ENCODE data around the gene GDF7.

GDF7 gene

GRCh38 chr2:20666304-20667150, at the start of gene GDF7:
GDF7 (plus strand) TSS chr2:20667144; CDS start chr2:20667240, 96 bp downstream.
- intact Hi-C loops (cut with DNase I) = no loop called here
- peak in 3 of 10 donors; percentile 74 to 84 (median 75) for DNase-seq

GRCh38 chr2:20617892-20618467, 49.0 kb upstream of the GDF7 start:
- intact Hi-C loops (cut with DNase I) = no loop called here
- DNase-seq = peak; percentile 87 to 99 (median 94)

GRCh38 chr2:20618468-20618885, 48.5 kb upstream of the GDF7 start:
- intact Hi-C loops (cut with DNase I) = no loop called here
- peak in 8 of 10 donors; percentile 7 to 86 (median 16) for DNase-seq

DNA sequence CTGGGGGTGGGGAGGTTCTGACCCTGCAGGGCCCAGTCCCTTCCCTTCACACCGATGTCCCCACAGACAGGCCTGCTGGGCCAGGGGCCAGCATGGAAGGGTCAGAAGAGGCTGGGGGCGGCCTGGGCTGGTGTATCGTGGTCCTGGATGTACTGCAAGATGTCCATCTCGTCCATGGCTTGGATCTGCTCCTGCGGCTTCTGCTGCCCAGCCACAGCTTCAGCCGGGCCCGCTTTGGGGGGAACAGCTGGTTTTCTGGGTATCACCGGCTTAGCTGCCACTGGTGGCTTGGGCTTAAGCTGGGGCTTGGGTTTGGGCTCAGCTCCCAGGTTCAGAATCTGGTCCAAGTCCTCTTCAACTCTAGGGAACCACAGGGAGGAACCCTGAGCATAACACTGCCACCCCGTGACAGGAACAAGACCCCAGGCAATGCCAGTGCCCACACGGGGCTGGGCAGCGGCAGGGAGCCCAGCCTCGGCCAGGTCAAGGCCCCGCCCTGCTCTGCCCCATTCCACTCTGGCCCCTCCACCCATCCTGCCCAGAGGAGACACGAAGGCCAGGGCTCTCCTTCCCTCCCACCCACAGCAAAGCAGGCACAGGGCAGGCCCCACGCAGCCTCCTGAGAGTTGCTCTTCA, 47.9 kb upstream of the GDF7 start:
- intact Hi-C loops (cut with DNase I) = no loop called here

GRCh38 chr2:20619624-20620024, 47.3 kb upstream of the GDF7 start:
- intact Hi-C loops (cut with DNase I) = no loop called here
- peak in 4 of 10 donors; percentile 1 to 73 (median 30) for DNase-seq

More for the DNA sequence above, 47.9 kb upstream of the GDF7 start:
- peak in 6 of 10 donors; percentile 5 to 84 (median 12) for DNase-seq

DNA sequence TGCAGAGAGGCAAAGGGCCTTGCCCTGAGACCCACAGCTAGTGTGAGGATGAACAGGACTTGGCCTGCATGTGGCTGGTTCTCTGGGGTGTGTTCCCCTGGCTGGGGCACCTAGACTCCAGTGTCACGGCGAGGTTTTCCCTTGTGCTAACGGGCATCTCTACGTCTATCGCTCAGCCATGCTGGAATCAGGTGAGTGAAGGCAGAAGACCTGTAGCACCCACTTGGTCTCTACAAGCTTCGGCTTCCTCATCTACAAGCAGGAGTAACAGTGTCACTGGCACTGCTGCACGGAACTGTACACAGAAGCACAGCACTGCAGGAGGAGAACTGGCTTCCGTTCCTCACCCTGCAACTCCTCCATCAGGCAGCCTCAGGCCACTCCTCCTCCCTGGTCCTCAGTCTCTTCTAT, 46.7 kb upstream of the GDF7 start:
- intact Hi-C loops (cut with DNase I) = no loop called here
- peak in 2 of 10 donors; percentile 11 to 80 for DNase-seq

- peak in 5 of 10 donors; percentile 3 to 57 (median 10) for DNase-seq
- intact Hi-C loops (cut with DNase I) = no loop called here
These were observed 46.1 kb upstream of the GDF7 start for GRCh38 chr2:20620696-20621365.

DNA sequence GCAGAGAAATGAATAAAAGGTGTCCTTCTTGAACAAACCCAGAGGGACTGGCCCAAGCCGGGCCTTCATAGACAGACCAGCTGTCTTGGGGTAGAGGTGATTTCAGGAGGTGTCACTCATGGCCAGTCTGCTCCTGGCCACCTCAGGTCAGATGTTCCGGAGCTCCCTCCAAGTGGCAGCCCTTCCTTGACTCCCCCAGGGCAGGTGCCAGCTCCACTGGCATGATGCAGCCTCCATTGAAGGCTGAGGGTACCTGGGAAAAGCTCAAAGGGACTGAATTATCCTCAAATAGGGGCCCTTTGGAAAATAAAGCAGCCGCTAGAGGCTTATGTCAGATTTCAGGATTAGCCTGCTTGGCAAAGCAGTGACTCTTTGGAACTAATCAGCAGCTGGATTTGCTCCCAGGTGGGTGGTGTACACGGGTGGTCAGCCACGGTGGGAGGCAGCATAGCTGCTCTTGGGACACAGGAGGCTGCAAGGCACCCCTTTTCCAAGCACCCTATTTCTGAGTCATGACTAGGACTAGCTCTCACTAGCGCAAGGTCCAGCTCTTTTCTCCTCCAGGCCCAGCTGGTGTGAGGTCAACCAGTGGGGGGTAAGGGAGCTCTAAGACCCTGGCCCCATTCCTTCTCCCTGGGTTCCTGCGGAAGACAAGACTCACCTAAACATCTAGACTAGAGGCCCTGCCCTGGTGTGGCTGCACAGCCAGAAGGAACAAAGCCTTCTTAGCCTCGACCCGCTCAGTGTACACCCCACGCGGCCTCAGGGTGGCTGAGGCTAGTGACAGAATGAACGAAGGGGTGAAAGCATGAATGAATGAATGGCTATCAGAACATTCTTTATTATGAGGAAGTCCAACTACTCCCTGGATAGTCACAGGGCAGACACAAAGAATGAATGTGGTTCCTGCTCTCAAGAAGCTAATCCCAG, 45.3 kb upstream of the GDF7 start:
- intact Hi-C loops (cut with DNase I) = no loop called here
- DNase-seq = peak in 6 of 10 donors; percentile 4 to 51 (median 8)

DNA sequence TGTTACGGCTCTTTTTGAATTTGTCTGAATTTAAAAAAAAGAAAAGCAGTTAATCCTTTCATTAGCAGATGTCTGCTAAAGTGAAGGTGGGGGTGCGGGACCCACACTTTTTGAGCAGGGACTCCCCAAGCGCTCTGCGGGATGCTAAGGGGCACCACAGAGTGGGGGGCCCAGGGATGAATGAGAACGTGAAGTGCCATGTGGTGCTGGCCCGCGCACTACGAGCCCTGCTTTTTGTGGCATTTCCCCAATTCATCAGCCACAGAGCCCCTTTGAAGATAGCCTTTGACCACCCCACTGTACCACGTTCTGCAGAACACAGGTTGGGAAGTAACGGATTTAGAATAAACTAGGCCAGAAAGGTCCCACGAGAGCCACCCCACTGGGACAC, 44.7 kb upstream of the GDF7 start:
- intact Hi-C loops (cut with DNase I) = no loop called here
- DNase-seq = peak in 6 of 10 donors; percentile 1 to 78 (median 7)

- DNase-seq = peak in 6 of 10 donors; percentile 3 to 63 (median 12)
- intact Hi-C loops (cut with DNase I) = no loop called here
These were observed 44.2 kb upstream of the GDF7 start for GRCh38 chr2:20622731-20623130.

DNA sequence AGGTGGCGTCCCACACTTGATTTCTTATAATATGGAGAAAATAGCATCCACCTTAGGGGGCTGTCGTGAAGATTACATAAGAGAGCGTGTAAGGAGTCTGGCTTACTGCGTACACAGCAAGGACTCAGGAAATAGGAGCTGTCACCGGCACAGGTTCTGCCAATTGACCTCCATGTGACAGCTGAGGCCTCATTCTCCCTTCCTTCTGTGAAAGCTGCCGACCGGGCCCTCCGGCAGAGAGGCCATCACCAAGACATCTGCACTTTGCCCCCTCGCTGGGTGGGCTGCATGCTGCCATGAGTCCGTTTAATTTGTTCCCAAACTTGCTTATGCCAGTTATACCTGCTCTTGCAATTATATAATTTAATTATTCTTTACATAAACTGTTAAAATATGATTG, 43.7 kb upstream of the GDF7 start:
- intact Hi-C loops (cut with DNase I) = no loop called here
- peak in 6 of 10 donors; percentile 3 to 68 (median 9) for DNase-seq

GRCh38 chr2:20623741-20624155, 43.2 kb upstream of the GDF7 start:
- DNase-seq = peak in 8 of 10 donors; percentile 4 to 76 (median 10)
- intact Hi-C loops (cut with DNase I) = no loop called here

DNA sequence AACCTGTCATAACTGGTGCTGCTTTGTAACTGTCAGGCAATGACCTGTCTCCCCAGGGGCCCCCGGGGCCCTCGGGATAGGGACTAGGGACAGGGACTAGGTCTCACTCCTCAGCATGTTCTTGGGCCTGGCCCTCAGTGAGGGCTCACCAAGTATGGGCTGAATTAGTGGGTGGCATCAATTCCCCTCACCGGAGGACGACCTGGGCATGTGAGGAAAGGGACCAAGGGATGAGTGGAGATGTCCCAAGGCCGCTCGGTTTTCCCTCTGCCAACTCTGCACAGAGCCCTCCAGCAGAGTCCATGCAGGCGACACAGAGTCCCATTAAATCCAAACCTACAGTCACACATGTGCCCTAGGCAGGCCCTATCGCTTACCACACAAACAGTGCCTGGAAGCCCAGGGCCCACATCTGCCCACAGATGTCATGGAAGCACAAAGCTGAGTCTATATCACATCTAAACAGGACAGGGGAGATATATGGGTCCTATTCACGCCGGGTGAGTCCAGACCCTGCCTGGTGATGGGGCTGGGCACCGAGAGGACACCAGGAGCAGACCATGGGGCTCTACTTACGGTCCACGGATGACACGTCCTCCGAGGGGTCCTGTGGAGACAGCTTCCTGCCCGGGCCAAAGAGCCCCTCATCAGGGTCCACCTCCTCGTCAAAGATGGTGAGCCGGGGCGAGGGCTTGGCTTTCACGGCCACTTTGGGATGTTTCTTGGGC, 42.6 kb upstream of the GDF7 start:
- peak in 5 of 10 donors; percentile 3 to 80 (median 5) for DNase-seq
- intact Hi-C loops (cut with DNase I) = no loop called here

GRCh38 chr2:20624884-20625485, 42.0 kb upstream of the GDF7 start:
- DNase-seq = peak in 6 of 10 donors; percentile 2 to 62 (median 5)
- intact Hi-C loops (cut with DNase I) = no loop called here

GRCh38 chr2:20625491-20626391, 41.2 kb upstream of the GDF7 start:
- intact Hi-C loops (cut with DNase I) = no loop called here
- peak in 7 of 10 donors; percentile 4 to 84 (median 30) for DNase-seq

- intact Hi-C loops (cut with DNase I) = no loop called here
- peak in 1 of 10 donors; percentile 3 for DNase-seq
These were observed 40.6 kb upstream of the GDF7 start for GRCh38 chr2:20626392-20626697.
